Suprapubic skin (tissue), 4 donors: ENCODE results near the gene BOK. TPM values are rescaled to one million over a fixed set of nuclear protein-coding genes. Genes with fewer than 3 reads are reported as not detected.
A peak's percentile ranks its signal among the peaks of the same experiment; 100 is the strongest.

Experiments
- DNase-seq, 2 donors: peaks; one replicate each; pipeline ENCODE4 v3.0.0-alpha.2; 2019; ENCODE audit warnings: low spot score in 2 of 2
- H3K27ac ChIP-seq: fragments of 200-600 bp; sonication (generic); one replicate; pipeline ENCODE4 v1.5.1; 2019
- H3K27me3 ChIP-seq: fragments of 200-600 bp; sonication (generic); one replicate; pipeline ENCODE4 v1.5.1; 2019
- H3K36me3 ChIP-seq: fragments of 200-600 bp; sonication (generic); one replicate; pipeline ENCODE4 v1.5.1; 2019
- H3K4me1 ChIP-seq: fragments of 200-600 bp; sonication (generic); one replicate; pipeline ENCODE4 v1.5.1; 2019
- H3K4me3 ChIP-seq: fragments of 200-600 bp; sonication (generic); one replicate; pipeline ENCODE4 v1.5.1; 2019; ENCODE audit warnings: mild to moderate bottlenecking
- H3K9me3 ChIP-seq: fragments of 200-600 bp; sonication (generic); one replicate; pipeline ENCODE4 v1.5.1; 2019
- CTCF ChIP-seq, 2 donors: fragments of 200-600 bp in 1 of 2; fragments of 450-650 bp in 1 of 2; sonication (generic) in 1 of 2; IDR thresholded peaks; one replicate each; pipeline ENCODE4 v1.5.1; 2016 to 2019; ENCODE audit warnings: antibody characterized with exemption in 2 of 2, mild to moderate bottlenecking in 1 of 2, moderate library complexity in 1 of 2
- EP300 ChIP-seq: sonication (generic); formaldehyde crosslinking; IDR thresholded peaks from one replicate; pipeline ENCODE4 v1.6.1; 2017; ENCODE audit warnings: antibody characterized with exemption
- POLR2A ChIP-seq, 2 donors: fragments of 450-650 bp; IDR thresholded peaks; one replicate each; pipeline ENCODE4 v1.6.1; 2017; ENCODE audit warnings: antibody characterized with exemption in 2 of 2, mild to moderate bottlenecking in 2 of 2, moderate library complexity in 2 of 2
- POLR2AphosphoS5 ChIP-seq, 3 donors: sonication (generic); formaldehyde crosslinking; IDR thresholded peaks; one replicate each; pipeline ENCODE4 v1.6.1; 2017; ENCODE audit warnings: antibody characterized with exemption in 3 of 3
- WGBS: methylation state at CpG from one replicate; pipeline ENCODE4 v1.1.5; 2018; 5-methylcytosine and 5-hydroxymethylcytosine counted together
- total RNA-seq, 4 donors: library from RNA; depleted of rRNA; stranded (reverse); fragments of >200 nt; gene quantifications; one replicate each; pipeline ENCODE4 v1.1.0, GENCODE V29; 2016

BOK gene, protein sequence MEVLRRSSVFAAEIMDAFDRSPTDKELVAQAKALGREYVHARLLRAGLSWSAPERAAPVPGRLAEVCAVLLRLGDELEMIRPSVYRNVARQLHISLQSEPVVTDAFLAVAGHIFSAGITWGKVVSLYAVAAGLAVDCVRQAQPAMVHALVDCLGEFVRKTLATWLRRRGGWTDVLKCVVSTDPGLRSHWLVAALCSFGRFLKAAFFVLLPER
- 10 to 100 TPM; 32.4 to 61.6 (median 60.5) TPM for total RNA-seq

GRCh38 chr2:241558532-241559322, at the start of gene BOK:
BOK (plus strand) TSS chr2:241558745; CDS start chr2:241559484, 739 bp downstream.
- peak within 1 kb of the TSS; percentile 90 for H3K4me3 ChIP-seq
- 24% methylated on average over 2 of the region's 98 CpGs for WGBS
- H3K36me3 ChIP-seq = no peaks in the 10 kb centered on the region
- DNase-seq = peak in 1 of 2 donors; percentile 73
- no peaks in the 10 kb centered on the region for H3K9me3 ChIP-seq
- no peak for TF ChIP-seq EP300
- TF ChIP-seq POLR2A (IDR thresholded peaks at IDR 0.05) = no peak
- TF ChIP-seq POLR2AphosphoS5 (IDR thresholded peaks at IDR 0.05) = no peak
- no peak for TF ChIP-seq CTCF (IDR thresholded peaks at IDR 0.05)
- peaks cover 53% of the 10 kb centered on the region for H3K4me1 ChIP-seq
- H3K27me3 ChIP-seq = peaks cover 9% of the 10 kb centered on the region
- H3K27ac ChIP-seq = peak within 1 kb of the TSS; percentile 87

GRCh38 chr2:241509155-241509784, 49.3 kb upstream of the BOK start:
- no peaks in the 10 kb centered on the region for H3K36me3 ChIP-seq
- peaks cover 41% of the 10 kb centered on the region for H3K4me1 ChIP-seq
- TF ChIP-seq POLR2AphosphoS5 (IDR thresholded peaks at IDR 0.05) = no peak
- no peak for TF ChIP-seq POLR2A (IDR thresholded peaks at IDR 0.05)
- no peak for TF ChIP-seq EP300
- TF ChIP-seq CTCF (IDR thresholded peaks at IDR 0.05) = no peak
- H3K27ac ChIP-seq = peak overlapping the region; percentile 80
- no peaks in the 10 kb centered on the region for H3K9me3 ChIP-seq
- DNase-seq = no peak
- WGBS = 27% methylated on average over 10 of the region's 24 CpGs
- H3K27me3 ChIP-seq = no peaks in the 10 kb centered on the region
- H3K4me3 ChIP-seq = peak overlapping the region; percentile 93

- TF ChIP-seq POLR2A (IDR thresholded peaks at IDR 0.05) = no peak
- TF ChIP-seq CTCF (IDR thresholded peaks at IDR 0.05) = no peak
- no peak for TF ChIP-seq EP300
- no peak for TF ChIP-seq POLR2AphosphoS5 (IDR thresholded peaks at IDR 0.05)
- DNase-seq = no peak
- 95% methylated on average over 6 of the region's 6 CpGs for WGBS
- peaks cover 29% of the 10 kb centered on the region for H3K4me1 ChIP-seq
- no peaks in the 10 kb centered on the region for H3K36me3 ChIP-seq
- no peaks in the 10 kb centered on the region for H3K9me3 ChIP-seq
- no peaks in the 10 kb centered on the region for H3K27me3 ChIP-seq
- no peak overlapping the region for H3K27ac ChIP-seq
- H3K4me3 ChIP-seq = no peak overlapping the region
These were observed 47.3 kb upstream of the BOK start for GRCh38 chr2:241511091-241511741.

DNA sequence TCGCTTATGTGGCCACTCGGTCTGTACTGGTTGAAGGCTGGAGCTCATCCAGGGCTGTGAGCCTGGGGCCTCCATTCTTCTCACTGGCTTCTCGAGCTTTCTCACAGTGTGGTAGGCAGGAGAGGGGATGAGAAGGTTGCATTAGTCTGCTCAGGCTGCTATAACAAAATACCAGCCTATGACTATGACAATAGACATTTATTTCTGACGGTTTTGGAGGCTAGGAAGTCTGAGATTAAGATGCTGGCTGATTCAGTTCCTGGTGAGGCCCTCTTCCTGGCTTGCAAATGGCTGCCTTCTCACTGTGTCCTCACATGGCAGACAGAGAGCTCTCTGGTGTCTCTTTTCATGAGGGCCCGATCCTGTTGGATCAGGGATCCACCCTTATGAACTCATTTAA, 44.0 kb upstream of the BOK start:
- H3K4me1 ChIP-seq = peaks cover 3% of the 10 kb centered on the region
- TF ChIP-seq EP300 (no peak), POLR2A (IDR thresholded peaks at IDR 0.05) (no peak), CTCF (IDR thresholded peaks at IDR 0.05) (no peak), POLR2AphosphoS5 (IDR thresholded peaks at IDR 0.05) (no peak)
- H3K27me3 ChIP-seq = peaks cover 2% of the 10 kb centered on the region
- whole genome bisulfite sequencing = 63% methylated on average over 4 of the region's 5 CpGs
- H3K9me3 ChIP-seq = no peaks in the 10 kb centered on the region
- no peaks in the 10 kb centered on the region for H3K36me3 ChIP-seq
- no peak overlapping the region for H3K27ac ChIP-seq
- no peak for DNase-seq
- no peak overlapping the region for H3K4me3 ChIP-seq
